Stimulated activated CD8-positive, alpha-beta memory T cell treated with anti-CD3 and anti-CD28 coated beads, Interleukin-4, amount 100 ng/mL, for 24 hours (primary cell): ENCODE results near the gene GLT6D1.
"Not testable (repeated sequence)": the region's sequence is repeated elsewhere in the genome, so short reads cannot be mapped to it uniquely, and the experiment has no call there.

ENCODE experiments used
- DNase-seq: peaks from one replicate; pipeline ENCODE4 v3.0.0-alpha.2; 2020; ENCODE audit warnings: low read depth

Gene GLT6D1

DNA sequence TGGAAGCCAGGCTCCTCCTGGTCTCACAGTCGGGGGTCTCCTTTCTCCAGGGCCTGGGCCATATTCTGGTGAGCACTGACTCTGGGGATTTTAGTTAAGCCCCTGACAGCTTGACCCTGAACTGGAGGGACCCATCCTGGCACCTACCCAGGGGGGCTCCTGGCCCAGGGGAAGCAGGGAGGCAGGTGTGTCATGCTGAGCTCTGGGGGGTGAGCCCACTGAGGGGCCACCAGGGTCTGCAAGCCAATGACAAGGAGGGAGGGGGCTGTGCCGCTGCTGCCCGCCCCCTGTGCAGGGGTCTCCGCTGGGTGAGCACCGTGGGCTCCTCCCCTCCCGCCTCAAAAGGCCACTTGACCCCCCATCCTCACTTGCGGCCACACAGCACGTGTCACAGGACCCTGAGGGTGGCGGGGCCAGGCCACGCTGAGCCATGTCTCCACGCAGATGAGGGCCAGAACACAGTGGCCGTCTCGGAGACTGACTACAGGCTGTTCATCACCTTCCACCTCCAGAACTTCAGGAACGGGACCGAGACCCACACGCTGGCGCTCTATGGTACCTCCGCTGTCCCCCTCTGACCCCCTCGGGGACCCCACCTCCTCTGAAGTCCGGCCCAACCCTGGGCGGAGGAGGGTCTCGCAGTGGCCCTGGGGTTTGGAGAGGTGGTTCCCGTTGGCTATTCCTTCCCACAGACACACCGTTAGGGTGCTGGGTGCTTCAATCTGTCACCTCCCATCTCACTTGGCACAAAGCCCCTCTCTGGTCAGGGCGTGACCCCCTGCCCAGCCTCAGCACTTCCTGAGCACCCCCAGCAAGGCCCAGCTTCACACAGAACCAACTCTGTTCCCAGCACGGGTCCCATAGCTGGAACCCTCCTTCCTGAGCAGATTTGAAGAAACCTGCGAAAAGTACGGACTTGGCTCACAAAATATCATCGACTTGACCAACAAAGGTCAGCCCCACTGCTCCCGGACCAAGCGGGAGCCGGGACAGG is 25.8 kb upstream of the GLT6D1 start:
- no peak for DNase-seq

DNA sequence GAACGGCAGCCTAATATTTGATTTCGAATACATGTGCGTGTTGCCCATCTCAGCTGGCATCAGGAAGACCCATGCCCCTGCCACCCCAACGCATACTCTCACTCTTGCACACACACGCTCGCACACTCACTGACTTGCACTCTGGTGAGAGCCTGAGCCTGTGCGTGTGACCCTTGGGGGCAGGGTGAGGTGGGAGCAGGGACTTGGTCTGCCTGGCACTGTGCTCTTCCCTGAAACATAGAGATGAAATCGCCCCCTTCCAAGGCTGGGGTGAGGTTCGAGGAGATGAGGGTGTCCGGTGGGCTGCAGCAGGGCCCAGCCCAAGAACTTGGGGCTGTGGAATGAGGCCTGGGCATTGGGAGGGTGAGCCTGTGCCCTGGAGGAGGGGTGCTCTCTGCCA is 24.9 kb upstream of the GLT6D1 start:
- no peak for DNase-seq

DNA sequence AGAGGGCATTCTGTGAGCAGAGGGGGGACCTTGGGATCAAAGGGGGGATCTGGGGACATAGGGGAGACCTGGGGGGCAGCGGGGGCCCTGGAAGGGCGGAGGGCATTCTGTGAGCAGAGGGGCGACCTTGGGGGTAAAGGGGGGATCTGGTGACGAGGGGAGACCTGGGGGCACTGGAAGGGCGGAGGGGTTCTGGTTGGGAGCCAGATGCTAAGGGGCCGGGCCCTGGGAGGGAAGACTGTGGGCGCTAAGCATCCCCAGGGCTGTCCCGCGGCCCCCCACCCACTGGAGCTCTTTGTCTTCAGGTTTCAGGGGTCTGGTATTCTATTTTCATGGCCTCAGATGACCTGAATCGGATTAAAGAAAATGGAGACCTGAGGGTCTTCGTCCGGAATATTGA is 24.5 kb upstream of the GLT6D1 start:
- DNase-seq = no peak

DNA sequence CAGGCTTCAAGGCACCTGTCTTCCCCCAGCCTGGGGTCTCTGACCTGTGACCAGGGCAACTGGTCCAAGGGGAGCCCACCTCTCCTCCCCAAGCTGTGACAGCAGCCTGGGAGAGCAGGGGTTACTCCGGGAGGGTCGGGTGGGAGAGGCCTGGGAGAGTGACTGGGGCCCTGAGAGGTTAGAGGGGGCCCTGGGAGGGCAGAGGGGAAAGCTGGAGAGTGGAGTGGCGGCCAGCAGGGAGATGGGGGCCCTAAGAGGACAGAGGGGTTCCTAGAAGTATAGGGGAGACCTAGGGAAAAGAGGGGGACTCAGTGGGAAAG is 24.1 kb upstream of the GLT6D1 start:
- no peak for DNase-seq

DNA sequence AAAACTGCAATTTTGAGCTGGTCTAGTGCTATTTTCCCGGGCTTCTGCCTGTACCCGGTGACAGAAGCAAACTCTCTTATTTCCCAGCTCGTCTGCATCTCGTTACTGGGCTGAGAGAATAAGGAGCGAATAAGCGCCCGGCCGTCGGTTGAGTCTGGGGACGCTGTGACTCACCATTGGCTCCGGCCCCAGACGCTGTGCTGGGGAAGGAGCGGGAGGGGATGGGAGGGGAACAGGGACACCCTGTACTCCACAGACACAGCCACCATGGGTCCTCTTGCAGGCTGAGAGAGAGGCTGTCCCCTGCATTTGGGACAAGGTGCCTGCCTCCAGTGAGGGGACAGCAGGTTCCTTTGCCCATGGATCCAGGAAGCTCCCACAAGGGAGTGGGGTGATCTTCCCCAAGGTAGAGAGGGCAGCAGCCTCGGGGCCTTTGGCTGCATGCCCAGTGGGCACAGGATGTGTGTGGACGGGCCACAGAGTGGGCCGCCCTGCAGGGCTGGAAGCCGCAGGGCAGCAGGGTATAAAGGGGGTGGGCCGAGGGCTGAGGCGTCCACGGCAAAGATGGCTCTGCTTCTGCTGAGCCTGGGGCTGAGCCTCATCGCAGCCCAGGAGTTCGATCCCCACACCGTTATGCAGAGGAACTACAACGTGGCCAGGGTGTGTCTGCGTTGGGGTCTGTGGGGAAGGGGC is 23.6 kb upstream of the GLT6D1 start, which contains the start of gene LCN9:
TSS of gene LCN9 (plus strand) at position 552 of the 693 bp plus-strand sequence. CDS start at position 565, 13 bp downstream.
- DNase-seq = no peak

DNA sequence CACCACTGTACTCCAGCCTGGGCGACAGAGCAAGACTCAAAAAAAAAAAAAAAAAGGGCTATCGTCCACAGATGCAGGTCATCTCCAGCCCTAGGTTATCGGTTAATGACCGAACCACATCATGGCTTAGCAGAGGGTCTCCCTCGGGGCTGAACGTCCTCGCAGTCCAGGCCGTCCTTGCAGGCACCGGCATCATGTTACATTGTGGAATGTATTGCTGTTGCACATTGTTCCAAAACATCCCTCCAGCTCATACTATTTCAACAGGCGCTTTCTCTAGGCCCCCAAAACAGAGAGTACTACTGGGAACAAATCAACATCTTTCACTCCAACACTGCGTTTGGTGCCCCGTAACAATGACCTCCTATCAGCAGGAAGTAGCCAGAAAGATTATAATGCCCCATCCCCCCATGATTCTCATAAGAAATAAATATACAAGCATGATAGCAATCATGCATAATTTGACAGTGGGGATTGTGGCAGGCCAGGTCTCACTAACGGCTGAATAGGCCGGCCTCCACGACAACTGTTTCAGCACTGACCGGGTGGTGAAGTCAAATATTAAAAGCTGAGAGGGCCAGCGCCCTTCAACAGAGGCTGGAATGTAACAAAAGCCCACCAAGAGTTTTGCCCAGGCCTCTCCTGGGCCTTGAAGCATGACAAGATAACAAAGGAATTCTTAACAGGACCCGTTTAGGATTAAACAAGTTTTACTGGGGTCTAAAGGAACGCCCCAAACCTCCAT is 22.6 kb upstream of the GLT6D1 start:
- DNase-seq = no peak

DNA sequence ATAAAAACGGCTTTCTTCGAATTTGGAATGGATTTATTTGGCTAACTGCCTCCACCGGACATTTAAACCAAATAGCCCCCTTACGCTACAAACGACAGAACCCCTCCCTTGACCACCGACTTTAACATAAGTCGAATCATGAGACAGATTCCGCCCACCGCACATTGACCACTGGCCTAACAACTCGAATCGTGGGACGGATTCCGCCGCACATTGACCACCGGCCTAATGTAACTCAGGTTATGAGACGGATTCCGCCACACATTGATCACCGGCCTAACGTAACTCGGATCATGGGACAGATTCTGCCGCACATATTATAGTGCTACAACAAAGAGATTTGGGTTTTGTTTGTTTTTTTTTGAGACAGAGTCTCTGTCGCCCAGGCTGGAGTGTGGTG is 21.1 kb upstream of the GLT6D1 start:
- DNase-seq = no peak

DNA sequence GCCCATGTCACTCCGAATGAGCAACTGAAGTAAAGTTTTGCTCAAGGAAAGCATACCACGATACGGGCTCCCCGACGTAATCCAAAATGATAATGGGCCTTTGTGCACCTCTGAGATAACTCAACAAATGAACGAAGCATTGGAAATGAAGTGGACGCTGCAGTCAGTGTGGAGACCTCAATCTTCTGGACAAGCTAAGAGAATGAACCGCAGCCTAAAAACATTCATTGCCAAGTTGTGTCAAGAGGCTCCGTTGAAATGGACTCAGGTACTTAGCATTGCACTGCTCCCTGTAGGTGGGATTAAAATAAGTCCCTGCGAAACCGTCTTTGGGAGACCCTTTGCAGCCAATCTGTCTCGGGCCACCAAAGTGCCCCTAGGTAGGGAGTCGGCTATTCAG is 19.9 kb upstream of the GLT6D1 start:
- DNase-seq = no peak

DNA sequence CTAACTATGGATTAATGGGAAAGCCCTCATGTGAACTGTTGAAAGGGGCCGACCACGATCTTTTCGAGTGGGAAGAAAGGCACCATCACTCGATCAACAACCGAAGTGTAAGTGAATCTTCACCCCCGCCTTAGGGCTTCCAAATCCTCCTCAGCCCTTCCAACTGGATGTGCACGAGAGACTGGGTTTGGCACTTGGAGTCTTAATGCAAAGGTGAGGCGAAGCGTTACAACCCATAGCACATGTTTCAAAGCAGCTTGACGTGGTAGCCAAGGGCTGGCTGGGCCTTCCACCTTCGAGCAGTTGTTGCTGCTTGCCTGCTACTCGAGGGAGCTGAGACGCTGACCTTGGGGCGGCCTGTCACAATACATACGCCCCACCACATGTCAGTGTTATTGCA is 18.1 kb upstream of the GLT6D1 start:
- DNase-seq = no peak

DNA sequence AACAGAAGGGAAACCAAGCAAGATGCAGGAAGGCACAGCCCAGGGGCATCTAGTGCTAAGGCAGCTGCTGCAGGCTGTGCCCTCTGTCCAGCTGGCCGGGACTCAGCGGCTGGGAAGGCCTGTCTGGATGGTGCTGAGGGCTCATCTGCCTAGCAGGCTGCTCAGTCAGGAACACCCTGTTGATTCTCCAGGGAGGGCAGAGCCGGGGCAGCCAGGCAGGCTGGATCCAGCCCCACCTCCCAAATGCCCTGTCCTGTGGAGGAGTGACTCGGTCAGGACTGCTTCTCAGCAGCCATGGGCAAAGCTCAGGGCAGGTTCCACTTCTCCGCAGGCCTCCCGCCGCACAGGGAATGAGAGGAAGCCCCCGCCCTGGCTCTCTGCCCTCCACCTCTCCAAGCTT is 16.0 kb upstream of the GLT6D1 start:
- DNase-seq = no peak

DNA sequence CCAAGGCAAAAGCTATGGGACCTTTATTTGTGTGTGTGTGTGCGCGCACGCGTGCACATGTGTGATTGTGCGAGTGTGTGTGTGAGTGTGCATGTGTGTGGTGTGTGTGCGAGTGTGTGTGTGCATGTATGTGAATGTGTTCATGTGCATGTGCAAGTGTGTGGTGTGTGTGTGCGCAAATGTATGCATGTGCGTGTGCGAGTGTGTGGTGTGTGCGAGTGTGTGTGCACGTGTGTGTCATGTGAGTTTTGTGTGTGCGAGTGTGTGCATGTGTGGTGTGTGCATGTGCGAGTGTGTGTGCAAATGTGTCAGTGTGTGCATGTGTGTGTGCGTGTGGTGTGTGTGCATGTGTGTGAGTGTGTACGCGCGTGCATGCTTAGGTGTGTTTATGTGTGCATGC is 11.1 kb upstream of the GLT6D1 start:
- no peak for DNase-seq

DNA sequence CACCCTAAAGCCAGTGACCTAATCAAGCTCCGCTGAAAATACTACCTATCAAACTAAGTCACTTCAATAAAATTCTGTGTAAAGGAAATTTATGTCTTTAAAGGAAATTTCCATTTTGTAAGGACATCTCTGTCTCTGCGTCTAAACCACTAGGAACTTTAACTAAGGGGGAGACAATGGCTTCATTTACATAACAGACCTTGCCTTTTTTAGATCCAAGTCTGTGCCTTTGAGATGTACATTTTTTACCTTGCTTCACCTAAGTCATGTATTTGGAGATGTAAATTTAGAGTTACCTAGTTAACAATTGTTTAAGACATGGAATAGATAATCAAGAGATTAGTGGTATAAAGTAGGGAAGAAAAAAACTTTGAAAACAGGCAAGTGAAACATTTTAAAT is 10.2 kb upstream of the GLT6D1 start:
- DNase-seq = no peak

DNA sequence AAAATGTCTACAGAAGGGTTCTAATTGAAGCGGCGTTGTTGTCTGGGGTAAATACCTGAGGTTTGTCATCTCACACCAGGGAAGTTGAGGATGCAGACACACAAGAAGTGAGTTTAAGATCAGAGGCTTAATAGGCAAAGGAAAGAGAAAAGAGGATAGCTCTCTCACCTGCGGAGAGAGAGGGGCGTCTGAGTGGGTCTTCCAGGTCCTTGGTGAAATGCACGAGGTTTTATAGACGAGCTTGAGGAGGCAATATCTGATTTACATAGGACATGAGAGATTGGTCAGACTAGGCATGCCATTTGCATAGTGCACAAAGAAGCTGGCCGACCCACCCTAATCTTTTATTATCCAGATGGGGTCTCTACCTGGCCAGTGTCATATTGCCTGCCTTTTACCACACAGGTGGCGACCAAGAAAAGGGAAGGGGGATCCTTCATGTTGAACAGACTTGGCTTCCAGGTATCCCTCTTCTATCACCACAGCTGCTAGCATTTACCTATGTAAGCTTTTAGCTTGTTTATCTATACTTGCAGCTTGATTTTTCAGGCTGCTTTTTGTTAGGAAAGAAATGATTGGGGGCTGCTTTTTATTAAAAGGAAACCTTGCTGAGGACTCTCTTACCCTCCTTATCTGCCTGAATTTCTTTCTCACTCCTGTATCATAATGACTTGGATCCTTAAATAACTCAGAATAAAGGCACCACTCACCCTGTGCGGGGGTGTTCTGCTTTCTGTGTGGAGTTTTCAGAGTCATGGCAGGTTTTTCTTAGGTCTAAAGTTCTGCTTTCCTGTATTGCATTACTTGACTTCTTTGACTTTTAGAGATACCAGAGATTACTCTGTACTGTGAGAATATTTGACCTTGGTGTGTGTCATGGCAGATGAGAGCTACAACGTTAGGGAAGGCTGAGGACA is 9.4 kb upstream of the GLT6D1 start:
- no peak for DNase-seq

DNA sequence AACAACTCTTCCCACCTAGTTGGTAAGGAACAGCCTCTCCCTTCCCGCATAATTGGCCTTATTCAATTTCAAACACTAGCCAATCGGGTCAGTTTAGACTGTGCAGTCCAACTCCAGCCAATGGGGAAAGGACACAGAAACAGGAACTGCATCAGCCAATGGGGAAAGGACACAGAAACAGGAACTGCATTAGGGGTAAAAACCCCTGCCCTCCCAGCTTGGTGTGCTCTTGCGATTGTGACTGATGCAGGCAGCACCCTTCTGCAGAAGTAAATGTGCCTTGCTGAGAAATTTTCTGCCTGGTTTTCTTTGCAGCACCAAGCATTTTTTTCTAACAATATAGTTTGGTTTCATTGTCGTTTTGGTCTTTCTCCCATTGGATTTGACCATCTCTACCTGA is 8.5 kb upstream of the GLT6D1 start:
- DNase-seq = no peak

DNA sequence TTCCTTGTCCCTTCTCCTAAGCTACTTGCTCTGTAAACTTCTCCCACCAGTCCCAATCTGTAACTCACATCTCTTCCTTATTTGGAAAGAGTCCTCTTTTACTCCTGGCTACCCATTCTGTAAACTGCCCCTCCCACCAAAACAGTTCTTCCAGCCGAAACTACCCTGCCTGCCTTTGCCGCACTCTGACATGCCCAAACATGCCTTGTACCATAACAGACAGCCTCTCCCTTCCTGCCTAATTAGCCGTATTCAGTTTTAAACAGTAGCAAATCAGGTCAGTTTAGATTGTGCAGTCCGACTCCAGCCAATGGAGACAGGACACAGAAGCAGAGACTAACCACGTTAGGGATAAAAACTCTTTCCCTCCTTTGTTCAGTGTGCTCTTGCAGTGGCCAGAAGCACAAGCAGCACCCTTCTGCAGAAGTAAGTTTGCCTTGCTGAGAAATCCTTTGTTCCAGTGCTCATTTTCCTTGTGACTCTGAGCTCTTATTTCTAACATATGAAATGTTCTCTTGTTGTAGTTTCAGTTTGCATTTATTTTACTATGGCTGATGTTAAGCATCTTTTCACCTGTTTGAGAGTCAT is 5.4 kb upstream of the GLT6D1 start:
- DNase-seq = no peak

DNA sequence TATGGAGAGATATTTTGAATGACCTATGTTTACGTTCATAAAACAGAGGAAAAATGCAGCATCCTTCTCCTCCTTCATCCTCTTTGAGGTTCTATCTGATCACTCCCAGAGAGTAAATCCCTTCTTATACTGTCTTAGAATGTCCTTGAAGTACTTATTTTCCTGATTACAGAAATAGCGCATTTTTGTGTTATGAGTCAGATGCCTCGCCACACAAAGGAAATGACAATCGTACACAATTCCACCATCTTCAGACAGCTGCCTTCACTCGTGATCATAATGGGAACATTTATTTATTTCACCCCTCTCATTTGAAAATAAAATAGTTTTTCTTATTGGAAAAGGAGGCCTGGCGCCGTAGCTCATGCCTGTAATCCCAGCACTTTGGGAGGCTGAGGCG is 2.4 kb upstream of the GLT6D1 start:
- DNase-seq = no peak

DNA sequence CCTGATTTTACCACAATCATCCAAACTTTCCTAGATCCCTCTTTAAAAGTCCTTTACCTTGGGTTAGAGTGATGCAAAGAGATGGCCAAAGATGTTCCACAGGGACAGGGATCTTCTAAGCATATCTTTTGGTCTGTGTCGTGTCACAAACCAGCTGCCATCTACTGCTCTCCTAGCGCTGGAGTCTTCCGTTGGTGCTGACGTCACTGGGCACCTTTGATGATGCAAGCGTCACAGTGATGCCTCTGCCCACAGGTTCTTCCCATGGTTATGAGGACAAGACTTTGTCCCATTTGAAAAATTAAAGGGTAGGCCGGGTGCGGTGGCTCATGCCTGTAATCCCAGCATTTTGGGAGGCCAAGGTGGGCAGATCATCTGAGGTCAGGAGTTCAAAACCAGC is 1.7 kb upstream of the GLT6D1 start:
- no peak for DNase-seq

DNA sequence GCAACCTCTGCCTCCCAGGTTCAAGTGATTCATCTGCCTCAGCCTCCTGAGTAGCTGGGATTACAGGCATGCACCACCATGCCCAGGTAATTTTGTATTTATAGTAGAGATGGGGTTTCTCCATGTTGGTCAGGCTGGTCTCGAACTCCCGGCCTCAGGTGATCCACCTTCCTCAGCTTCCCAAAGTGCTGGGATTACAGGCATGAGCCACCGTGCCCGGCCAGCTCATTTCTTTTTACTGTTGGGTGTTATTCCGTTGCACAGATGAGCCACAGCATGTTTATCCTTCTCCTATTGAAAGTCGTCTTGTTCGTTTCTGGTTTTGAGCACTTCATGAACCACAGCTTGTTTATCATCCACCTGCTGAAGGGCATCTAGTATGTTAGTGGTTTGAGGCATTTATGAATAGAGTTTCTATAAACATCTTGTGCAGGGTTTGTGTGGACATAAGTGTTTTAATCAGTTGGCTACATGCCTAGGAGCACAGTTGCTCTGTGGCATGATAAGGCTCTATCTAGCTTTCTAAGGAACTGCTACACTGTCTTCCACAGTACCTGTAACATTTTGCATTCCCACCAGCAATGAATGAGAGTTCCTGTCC is 2.3 kb downstream of the GLT6D1 start:
- DNase-seq = not testable (repeated sequence)

DNA sequence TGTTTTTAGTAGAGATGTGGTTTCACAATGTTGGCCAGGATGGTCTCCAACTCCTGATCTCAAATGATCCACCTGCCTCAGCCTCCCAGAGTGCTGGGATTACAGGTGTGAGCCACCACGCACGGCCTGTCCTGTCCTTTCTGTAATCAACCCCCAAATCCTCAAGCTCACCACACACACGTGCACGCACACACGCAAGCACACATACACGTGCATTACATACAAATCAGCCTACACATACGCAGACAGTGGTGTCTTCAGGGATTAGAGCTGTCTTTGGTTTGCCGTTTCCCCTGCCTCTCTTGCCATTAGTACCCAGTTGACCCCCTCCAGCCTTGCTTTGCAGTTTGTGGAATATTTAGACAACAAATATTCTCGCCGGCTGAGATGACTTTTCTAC is 6.5 kb downstream of the GLT6D1 start:
- no peak for DNase-seq

DNA sequence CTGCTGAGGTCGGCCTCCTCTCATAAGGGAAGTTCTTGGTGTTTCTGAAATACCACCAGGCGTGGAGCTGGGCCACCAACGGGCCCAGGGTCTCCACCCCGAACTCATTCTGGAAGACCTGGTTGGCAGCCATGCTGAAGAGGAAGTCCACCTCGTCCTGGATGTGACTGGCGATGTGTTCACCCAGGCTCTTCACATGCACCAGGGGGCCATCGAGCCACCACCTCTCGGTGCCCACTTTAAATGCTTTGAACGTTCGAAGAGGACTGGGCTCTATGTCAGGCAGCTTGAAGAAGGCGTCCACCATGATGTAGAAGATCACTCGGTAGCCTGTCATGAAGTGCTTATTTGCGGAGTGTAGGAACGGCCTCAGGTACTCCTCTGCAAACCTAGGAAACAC is 15.1 kb downstream of the GLT6D1 start:
- DNase-seq = no peak
